Aorta (tissue), 5 donors: ENCODE data around the gene TAF4. TPM values are rescaled to one million over a fixed set of nuclear protein-coding genes. Genes with fewer than 3 reads are reported as not detected.

Experiments
- ATAC-seq: fragments of 200-7000 bp; cut with Tn5 transposase; one replicate; pipeline ENCODE4 v1.9.1; 2022; ENCODE audit warnings: moderate library complexity; ENCODE audit not compliant: low FRiP score
- DNase-seq, 2 donors: peaks; one replicate each; pipeline ENCODE4 v3.0.0-alpha.2; 2020
- H3K27ac ChIP-seq, 2 donors: one replicate each; pipeline ENCODE4 v1.5.1; 2013; ENCODE audit warnings: low read length in 2 of 2, mild to moderate bottlenecking in 2 of 2, moderate library complexity in 2 of 2, control low read depth in 1 of 2, inconsistent platforms in 1 of 2, low read depth in 1 of 2
- H3K27me3 ChIP-seq, 2 donors: one replicate each; pipeline ENCODE4 v1.6.1; 2013; ENCODE audit warnings: control low read depth in 1 of 2, low read length in 1 of 2, mild to moderate bottlenecking in 1 of 2, moderate library complexity in 1 of 2; ENCODE audit not compliant: insufficient read depth in 2 of 2, control insufficient read depth in 1 of 2
- H3K36me3 ChIP-seq, 2 donors: one replicate each; pipeline ENCODE4 v1.6.1; 2013; ENCODE audit warnings: control low read depth in 1 of 2, low read length in 1 of 2, mild to moderate bottlenecking in 1 of 2; ENCODE audit not compliant: insufficient read depth in 2 of 2, control insufficient read depth in 1 of 2
- H3K4me1 ChIP-seq, 2 donors: one replicate each; pipeline ENCODE4 v1.6.1; 2013; ENCODE audit warnings: low read length in 2 of 2, control low read depth in 1 of 2, mild to moderate bottlenecking in 1 of 2, moderate library complexity in 1 of 2; ENCODE audit not compliant: insufficient read depth in 2 of 2, control insufficient read depth in 1 of 2
- H3K4me3 ChIP-seq, 2 donors: one replicate each; pipeline ENCODE4 v1.5.1; 2013; ENCODE audit warnings: low read length in 2 of 2, control low read depth in 1 of 2, mild to moderate bottlenecking in 1 of 2
- H3K9me3 ChIP-seq: one replicate; pipeline ENCODE4 v1.6.1; 2013; ENCODE audit warnings: mild to moderate bottlenecking, low read length; ENCODE audit not compliant: control insufficient read depth
- WGBS, 2 donors: extraction: QIAGEN DNeasy Blood & Tissue Kit; methylation state at CpG; one replicate each; pipeline ENCODE4 v1.1.7; 2013; 5-methylcytosine and 5-hydroxymethylcytosine counted together
- intact Hi-C, 2 donors: fragments of 100-400 bp; cut with DNase I; formaldehyde crosslinking; loops; one replicate each; pipeline versions ENCODE4 v1.14.2 to v1.15.0; 2022
- polyA plus RNA-seq, 2 donors: library from polyadenylated mRNA; stranded (reverse); fragments of 200-250 nt; gene quantifications; one replicate each; pipeline ENCODE4 v1.2.3, GENCODE V29; 2013
- total RNA-seq, 2 donors: library from RNA; stranded (reverse); fragmentation: NEBNext Ultra II Directional; extraction: Animal tissue kit (Norgen Biotek cat#: 25700); gene quantifications; one replicate each; pipeline ENCODE4 v1.2.1, GENCODE V29; 2021
- donor health status: healthy with polysubstance abuse.
- donor health status: Bipolar disorder and iron deficiency.
- donor health status: DM: no; HTN: no; CAD: no.
- donor health status: DM: no; HTN: no; CAD: no.
- donor health status: DM: yes; HTN: yes; CAD: no.

Gene TAF4
- total and polyA plus RNA-seq, 4 donors, result 2.5 to 19.5 (median 9.0) TPM

- H3K27me3 ChIP-seq, result peaks cover 0 to 2% of the 10 kb centered on the region in 2 donors
- ATAC-seq, result no peak
- H3K36me3 ChIP-seq, result no peaks in the 10 kb centered on the region
- intact Hi-C loops, result loop anchor here (1.0 to 5.0 kb wide), 3 partner anchors 51 to 70 kb away; partner anchors contain the start of gene LSM14B (in 1 of the 2)
- H3K27ac ChIP-seq, result no peak overlapping the region
- H3K4me1 ChIP-seq, result no peaks in the 10 kb centered on the region
- H3K4me3 ChIP-seq, result no peak overlapping the region
- 49 to 51% methylated on average over 17 to 18 of the region's 18 CpGs for WGBS, 2 donors
- H3K9me3 ChIP-seq, result no peaks in the 10 kb centered on the region
- DNase-seq, result no peak
Measured at GRCh38 chr20:62067547-62068260, 2.0 kb upstream of the TAF4 start.

DNA sequence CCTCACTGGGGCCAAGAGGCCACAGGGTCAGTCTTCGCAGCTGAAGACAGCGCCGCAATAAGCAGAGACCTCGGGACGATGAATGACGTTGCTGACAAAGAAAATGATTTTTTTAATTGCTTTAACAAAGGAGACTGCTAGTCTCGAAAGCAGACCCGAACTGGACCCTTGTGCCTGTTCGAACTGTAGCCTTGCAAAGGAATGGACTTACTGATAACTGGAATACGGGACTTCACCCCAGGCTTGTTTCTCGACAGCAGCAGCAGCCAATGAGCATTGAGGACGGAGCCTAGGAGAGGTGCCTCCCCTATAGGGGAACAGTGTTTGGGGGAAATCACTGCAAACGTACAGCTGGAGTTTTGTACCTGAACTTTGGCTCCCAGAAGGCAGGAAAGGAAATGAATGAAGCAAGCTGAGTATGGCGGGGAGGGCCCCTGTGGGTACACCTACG lies 1.3 kb upstream of the TAF4 start:
- 12 to 13% methylated on average over 15 of the region's 15 CpGs for WGBS, 2 donors
- no peaks in the 10 kb centered on the region for H3K9me3 ChIP-seq
- H3K36me3 ChIP-seq, result no peaks in the 10 kb centered on the region
- peaks cover 0 to 2% of the 10 kb centered on the region in 2 donors for H3K27me3 ChIP-seq
- H3K27ac ChIP-seq, result peak overlapping the region in 1 of 2 donors; percentile 16
- DNase-seq, result no peak
- peak overlapping the region in 1 of 2 donors; percentile 60 for H3K4me3 ChIP-seq
- H3K4me1 ChIP-seq, result no peaks in the 10 kb centered on the region
- no peak for ATAC-seq
- intact Hi-C loops, result loop anchor here (1.0 to 5.0 kb wide), 3 partner anchors 52 to 70 kb away; partner anchors contain the start of gene LSM14B (in 1 of the 2)

- WGBS, 2 donors, result 0 to 1% methylated on average over 45 to 47 of the region's 47 CpGs
- DNase-seq (peak in 1 of 2 donors; percentile 65), ATAC-seq (peak; percentile 49)
- Histone ChIP-seq H3K27me3 (peaks cover 0 to 2% of the 10 kb centered on the region in 2 donors), H3K4me1 (no peaks in the 10 kb centered on the region), H3K4me3 (peak overlapping the region; percentile 60 to 91), H3K9me3 (no peaks in the 10 kb centered on the region), H3K36me3 (no peaks in the 10 kb centered on the region), H3K27ac (peak overlapping the region; percentile 72 to 83)
- intact Hi-C loops, result loop anchor here (2.0 to 5.0 kb wide), 2 partner anchors 52 to 71 kb away; no protein-coding TSS in a partner anchor
Measured at GRCh38 chr20:62066339-62066982, 780 bp upstream of the TAF4 start.

- Histone ChIP-seq H3K9me3 (no peaks in the 10 kb centered on the region), H3K4me3 (peak overlapping the region; percentile 90 to 94), H3K27ac (no peak overlapping the region), H3K4me1 (no peaks in the 10 kb centered on the region), H3K36me3 (no peaks in the 10 kb centered on the region), H3K27me3 (peaks cover 0 to 2% of the 10 kb centered on the region in 2 donors)
- intact Hi-C loops, result loop anchor here (5.0 kb wide), 1 partner anchor 72 kb away; no protein-coding TSS in a partner anchor
- 1% methylated on average over 165 of the region's 165 CpGs; no CpG with 5 or more reads in 1 of the 2 donors for WGBS, 2 donors
- ATAC-seq, result no peak
- DNase-seq, result no peak
Measured at GRCh38 chr20:62064770-62065673, 659 bp downstream of the TAF4 start.

- intact Hi-C loops, result no loop called here
- 9 to 11% methylated on average over 43 to 60 of the region's 60 CpGs for WGBS, 2 donors
Measured at GRCh38 chr20:62063981-62064769, 1.5 kb downstream of the TAF4 start.

DNA sequence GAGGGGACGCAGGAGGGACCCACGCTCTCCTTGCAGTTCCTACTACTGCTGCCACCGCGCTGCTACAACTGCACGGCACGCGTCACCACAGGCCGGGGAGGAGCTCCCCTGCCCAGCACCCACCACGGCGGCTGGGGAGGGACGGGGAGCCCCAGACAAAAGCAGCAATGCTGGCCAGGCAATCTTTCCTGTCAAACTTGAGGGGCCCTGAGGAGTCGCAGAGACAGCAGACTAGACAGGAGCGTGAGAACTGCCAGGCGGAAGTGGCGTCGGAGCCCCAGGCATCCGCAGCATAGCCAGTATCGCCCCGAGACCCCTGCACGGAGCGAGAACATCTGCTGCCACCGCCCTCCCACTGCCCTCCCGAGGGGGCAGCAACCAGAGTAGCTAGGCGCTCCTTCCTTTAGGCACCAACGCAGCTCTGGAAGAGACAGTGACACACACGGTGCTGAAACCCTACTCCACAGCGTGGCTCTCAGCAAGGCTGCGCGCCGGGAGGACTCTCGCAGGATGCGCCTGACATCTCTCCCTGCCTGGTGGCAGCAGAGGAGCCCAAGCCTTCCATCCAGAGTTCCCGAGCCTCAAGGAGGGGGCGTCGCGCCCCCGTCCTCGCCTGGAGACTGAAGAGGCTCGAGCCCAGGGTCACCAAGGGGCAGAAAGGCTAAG lies 2.2 kb downstream of the TAF4 start:
- no peak for DNase-seq
- peaks cover 0 to 2% of the 10 kb centered on the region in 2 donors for H3K27me3 ChIP-seq
- H3K4me1 ChIP-seq, result no peaks in the 10 kb centered on the region
- WGBS, 2 donors, result 79 to 84% methylated on average over 34 to 39 of the region's 39 CpGs
- no peak overlapping the region for H3K27ac ChIP-seq
- H3K36me3 ChIP-seq, result no peaks in the 10 kb centered on the region
- no peaks in the 10 kb centered on the region for H3K9me3 ChIP-seq
- peak; percentile 2 for ATAC-seq
- intact Hi-C loops, result no loop called here
- no peak overlapping the region for H3K4me3 ChIP-seq

More at GRCh38 chr20:62063981-62064769, 1.5 kb downstream of the TAF4 start:
- H3K4me1 ChIP-seq, result no peaks in the 10 kb centered on the region
- peak; percentile 33 for ATAC-seq
- peak overlapping the region; percentile 45 to 90 for H3K4me3 ChIP-seq
- H3K36me3 ChIP-seq, result no peaks in the 10 kb centered on the region
- no peak for DNase-seq
- peaks cover 0 to 2% of the 10 kb centered on the region in 2 donors for H3K27me3 ChIP-seq
- no peaks in the 10 kb centered on the region for H3K9me3 ChIP-seq
- no peak overlapping the region for H3K27ac ChIP-seq

GRCh38 chr20:62062661-62063314 lies 2.9 kb downstream of the TAF4 start:
- no peak for ATAC-seq
- 77 to 81% methylated on average over 12 of the region's 12 CpGs for WGBS, 2 donors
- Histone ChIP-seq H3K27ac (no peak overlapping the region), H3K9me3 (no peaks in the 10 kb centered on the region), H3K36me3 (no peaks in the 10 kb centered on the region), H3K4me3 (no peak overlapping the region), H3K4me1 (no peaks in the 10 kb centered on the region), H3K27me3 (peaks cover 0 to 2% of the 10 kb centered on the region in 2 donors)
- DNase-seq, result no peak
- intact Hi-C loops, result no loop called here
